Thoracic aorta (tissue), 2 donors: Measurements from ENCODE around the gene HERPUD1. TPM values are rescaled to one million over a fixed set of nuclear protein-coding genes. Genes with fewer than 3 reads are reported as not detected.

Source experiments
- ATAC-seq: fragments of 150-250 bp; one replicate; pipeline ENCODE4 v1.8.0; 2017; ENCODE audit warnings: low read depth; ENCODE audit not compliant: insufficient number of reproducible peaks, low FRiP score
- DNase-seq: peaks from one replicate; pipeline ENCODE4 v3.0.0-alpha.2; 2020; ENCODE audit warnings: low spot score
- H3K27ac ChIP-seq, 2 donors: fragments of 200-600 bp; sonication (generic); 1 replicate in 1 of 2; 2 replicates in 1 of 2; pipeline ENCODE4 v1.5.1; 2016; ENCODE audit warnings: mild to moderate bottlenecking in 2 of 2, moderate library complexity in 2 of 2
- H3K27me3 ChIP-seq: fragments of 200-600 bp; sonication (generic); replicated peaks from 2 replicates; pipeline ENCODE4 v1.6.0; 2016; ENCODE audit warnings: mild to moderate bottlenecking; ENCODE audit not compliant: insufficient read depth
- H3K36me3 ChIP-seq: fragments of 200-600 bp; sonication (generic); one replicate; pipeline ENCODE4 v1.5.1; 2016
- H3K4me1 ChIP-seq, 2 donors: fragments of 200-600 bp; sonication (generic); 1 replicate in 1 of 2; 2 replicates in 1 of 2; pipeline versions ENCODE4 v1.5.1 to v1.6.0; 2016; ENCODE audit warnings: low read depth in 2 of 2, mild to moderate bottlenecking in 1 of 2; ENCODE audit not compliant: control insufficient read depth in 1 of 2
- H3K4me3 ChIP-seq: fragments of 200-600 bp; sonication (generic); 2 replicates; pipeline ENCODE4 v1.5.1; 2016; ENCODE audit warnings: mild to moderate bottlenecking
- H3K9me3 ChIP-seq: fragments of 200-600 bp; sonication (generic); 2 replicates; pipeline ENCODE4 v1.5.1; 2016
- CTCF ChIP-seq: fragments of 200-600 bp; sonication (generic); IDR thresholded peaks from one replicate; pipeline ENCODE4 v1.5.1; 2019; ENCODE audit warnings: antibody characterized with exemption
- total RNA-seq, 2 donors: library from RNA; depleted of rRNA; stranded (reverse); fragments of >200 nt; gene quantifications; one replicate each; pipeline versions ENCODE4 v1.1.0 to v1.2.3, GENCODE V29; 2016

HERPUD1 gene
- total RNA-seq, 2 donors from 2014 or later, result 220 to 232 TPM

- no peak for DNase-seq
- ATAC-seq, result no peak
- Histone ChIP-seq H3K36me3 (no peaks in the 10 kb centered on the region), H3K4me3 (no peak overlapping the region), H3K4me1 (peaks cover 0 to 16% of the 10 kb centered on the region in 2 donors), H3K27ac (no peak overlapping the region), H3K27me3 (no peaks in the 10 kb centered on the region), H3K9me3 (no peaks in the 10 kb centered on the region)
- no peak for TF ChIP-seq CTCF
These were observed 46.0 kb downstream of the HERPUD1 start for GRCh38 chr16:56977823-56978430.

- no peak for TF ChIP-seq CTCF
- peaks cover 0 to 18% of the 10 kb centered on the region in 2 donors for H3K4me1 ChIP-seq
- no peak overlapping the region for H3K27ac ChIP-seq
- H3K36me3 ChIP-seq, result no peaks in the 10 kb centered on the region
- H3K9me3 ChIP-seq, result no peaks in the 10 kb centered on the region
- no peaks in the 10 kb centered on the region for H3K27me3 ChIP-seq
- DNase-seq, result no peak
- H3K4me3 ChIP-seq, result no peak overlapping the region
- no peak for ATAC-seq
These were observed 48.2 kb downstream of the HERPUD1 start for GRCh38 chr16:56980201-56980535.

GRCh38 chr16:56980792-56981724 is 49.1 kb downstream of the HERPUD1 start:
- no peak for TF ChIP-seq CTCF
- H3K4me3 ChIP-seq, result no peak overlapping the region
- ATAC-seq (no peak), DNase-seq (no peak)
- no peaks in the 10 kb centered on the region for H3K36me3 ChIP-seq
- H3K9me3 ChIP-seq, result no peaks in the 10 kb centered on the region
- H3K4me1 ChIP-seq, result peaks cover 6 to 27% of the 10 kb centered on the region in 2 donors
- peak overlapping the region; percentile 6 to 44 for H3K27ac ChIP-seq
- H3K27me3 ChIP-seq, result no peaks in the 10 kb centered on the region

GRCh38 chr16:56981729-56982271 is 49.9 kb downstream of the HERPUD1 start:
- Histone ChIP-seq H3K4me3 (no peak overlapping the region), H3K27ac (no peak overlapping the region), H3K27me3 (no peaks in the 10 kb centered on the region), H3K9me3 (no peaks in the 10 kb centered on the region), H3K4me1 (peaks cover 6 to 28% of the 10 kb centered on the region in 2 donors), H3K36me3 (no peaks in the 10 kb centered on the region)
- no peak for ATAC-seq
- no peak for TF ChIP-seq CTCF
- no peak for DNase-seq

- ATAC-seq, result no peak
These were observed 50.8 kb downstream of the HERPUD1 start for GRCh38 chr16:56982695-56983094.

More at GRCh38 chr16:56982695-56983094, 50.8 kb downstream of the HERPUD1 start:
- Histone ChIP-seq H3K27me3 (no peaks in the 10 kb centered on the region), H3K4me3 (no peak overlapping the region), H3K36me3 (no peaks in the 10 kb centered on the region), H3K9me3 (no peaks in the 10 kb centered on the region), H3K4me1 (peaks cover 6 to 28% of the 10 kb centered on the region in 2 donors), H3K27ac (no peak overlapping the region)
- no peak for TF ChIP-seq CTCF
- DNase-seq, result no peak
